Epithelial cell of esophagus (primary cell): ENCODE results near the gene CTXND2.
"Not testable (repeated sequence)": the region's sequence is repeated elsewhere in the genome, so short reads cannot be mapped to it uniquely, and the experiment has no call there.

ENCODE experiments used
- DNase-seq: peaks from one replicate; pipeline ENCODE4 v3.0.0; 2010; ENCODE audit warnings: low read depth
- H3K4me3 ChIP-seq: 2 replicates; pipeline ENCODE4 v1.5.1; 2011; ENCODE audit warnings: mild to moderate bottlenecking, low read length, control low read depth
- CTCF ChIP-seq: IDR thresholded peaks from 2 replicates; pipeline ENCODE4 v1.5.1; 2011; ENCODE audit warnings: low read depth, mild to moderate bottlenecking, low read length, control low read depth, inconsistent platforms; ENCODE audit not compliant: insufficient read depth; ENCODE audit errors: missing control alignments

CTXND2 gene

DNA sequence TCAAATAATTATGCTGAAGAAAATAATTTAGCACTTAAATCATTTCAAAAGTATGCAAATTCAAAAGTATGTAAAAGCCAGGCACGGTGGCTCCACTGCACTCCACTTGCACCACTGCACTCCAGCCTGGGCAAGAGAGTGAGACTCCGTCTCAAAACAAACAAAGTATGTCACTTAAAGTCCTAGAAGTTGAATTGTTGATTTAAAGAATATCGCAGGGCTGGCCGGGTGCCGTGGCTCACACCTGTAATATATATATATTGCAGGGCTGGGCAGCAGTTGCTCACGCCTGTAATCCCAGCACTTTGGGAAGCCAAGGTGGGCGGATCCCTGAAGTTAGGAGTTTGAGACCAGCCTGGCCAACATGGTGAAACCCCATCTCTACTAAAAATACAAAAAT lies 30.5 kb downstream of the CTXND2 start:
- TF ChIP-seq CTCF: no peak
- H3K4me3 ChIP-seq: no peak overlapping the region
- DNase-seq: no peak

- DNase-seq: peak; percentile 95
- no peak overlapping the region for H3K4me3 ChIP-seq
- TF ChIP-seq CTCF: peak; percentile 83
These were observed 35.6 kb downstream of the CTXND2 start for GRCh38 chr1:150922519-150922975.

DNA sequence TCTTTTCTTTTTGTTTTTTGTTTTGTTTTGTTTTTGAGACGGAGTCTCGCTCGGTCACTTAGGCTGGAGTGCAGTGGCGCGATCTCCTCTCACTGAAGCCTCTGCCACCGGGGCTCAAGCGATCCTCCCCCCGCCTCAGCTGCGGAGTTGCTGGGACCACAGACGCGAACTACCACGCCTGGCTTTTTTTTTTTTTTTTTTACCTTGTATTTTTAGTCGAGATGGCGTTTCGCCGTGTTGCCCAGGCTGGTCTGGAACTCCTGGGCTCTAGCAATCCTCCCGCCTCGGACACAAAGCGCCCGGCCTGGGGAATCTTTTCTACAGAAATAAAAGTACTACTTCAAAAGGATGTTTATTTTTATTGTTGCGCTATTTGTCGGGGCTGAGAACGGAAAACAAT lies 38.1 kb downstream of the CTXND2 start:
- no peak for DNase-seq
- H3K4me3 ChIP-seq: peak overlapping the region; percentile 91
- no peak for TF ChIP-seq CTCF

- H3K4me3 ChIP-seq: peak within 1 kb of the TSS; percentile 91
- peak; percentile 11 for TF ChIP-seq CTCF
- peak; percentile 95 for DNase-seq
These were observed 39.3 kb downstream of the CTXND2 start, which contains the start of gene SETDB1 for GRCh38 chr1:150926097-150926741. Gene SETDB1, plus strand, starts transcription at chr1:150926363. Its CDS starts 1,352 bp downstream, at chr1:150927715.

DNA sequence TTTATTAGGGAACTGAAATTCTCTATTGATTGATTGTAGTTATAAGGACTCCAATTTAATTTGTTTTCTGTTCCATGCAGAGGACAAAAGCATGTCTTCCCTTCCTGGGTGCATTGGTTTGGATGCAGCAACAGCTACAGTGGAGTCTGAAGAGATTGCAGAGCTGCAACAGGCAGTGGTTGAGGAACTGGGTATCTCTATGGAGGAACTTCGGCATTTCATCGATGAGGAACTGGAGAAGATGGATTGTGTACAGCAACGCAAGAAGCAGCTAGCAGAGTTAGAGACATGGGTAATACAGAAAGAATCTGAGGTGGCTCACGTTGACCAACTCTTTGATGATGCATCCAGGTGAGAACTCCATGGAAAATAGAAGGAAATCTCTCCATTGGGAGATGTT lies 40.7 kb downstream of the CTXND2 start:
- no peak for TF ChIP-seq CTCF
- no peak overlapping the region for H3K4me3 ChIP-seq
- no peak for DNase-seq

DNA sequence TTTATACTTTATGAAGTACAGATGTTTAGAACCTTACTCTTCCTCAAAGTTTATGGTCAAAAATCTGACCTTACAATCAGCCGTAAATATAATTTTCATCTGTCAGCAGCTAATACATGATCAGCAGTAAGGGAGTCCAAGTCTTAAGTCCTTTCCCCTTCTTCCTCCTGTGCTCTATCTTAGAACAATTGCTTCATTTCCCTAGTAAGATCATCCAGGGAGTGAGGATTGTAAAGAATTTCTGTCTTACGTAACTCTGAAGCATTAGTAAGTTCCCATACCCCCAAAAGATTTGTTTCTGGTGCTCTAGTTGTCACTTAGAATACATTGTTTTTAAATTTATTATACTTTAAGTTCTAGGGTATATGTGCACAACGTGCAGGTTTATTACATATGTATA lies 41.4 kb downstream of the CTXND2 start:
- DNase-seq: no peak
- TF ChIP-seq CTCF: no peak
- no peak overlapping the region for H3K4me3 ChIP-seq

DNA sequence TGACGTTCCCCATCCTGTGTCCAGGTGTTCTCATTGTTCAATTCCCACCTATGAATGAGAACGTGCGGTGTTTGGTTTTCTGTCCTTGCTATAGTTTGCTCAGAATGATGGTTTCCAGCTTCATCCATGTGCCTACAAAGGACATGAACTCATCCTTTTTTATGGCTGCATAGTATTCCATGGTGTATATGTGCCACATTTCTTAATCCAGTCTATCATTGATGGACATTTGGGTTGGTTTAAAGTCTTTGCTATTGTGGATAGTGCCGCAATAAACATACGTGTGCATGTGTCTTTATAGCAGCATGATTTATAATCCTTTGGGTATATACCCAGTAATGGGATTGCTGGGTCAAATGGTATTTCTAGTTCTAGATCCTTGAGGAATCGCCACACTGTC lies 41.8 kb downstream of the CTXND2 start:
- not testable (repeated sequence) for DNase-seq, H3K4me3 ChIP-seq

DNA sequence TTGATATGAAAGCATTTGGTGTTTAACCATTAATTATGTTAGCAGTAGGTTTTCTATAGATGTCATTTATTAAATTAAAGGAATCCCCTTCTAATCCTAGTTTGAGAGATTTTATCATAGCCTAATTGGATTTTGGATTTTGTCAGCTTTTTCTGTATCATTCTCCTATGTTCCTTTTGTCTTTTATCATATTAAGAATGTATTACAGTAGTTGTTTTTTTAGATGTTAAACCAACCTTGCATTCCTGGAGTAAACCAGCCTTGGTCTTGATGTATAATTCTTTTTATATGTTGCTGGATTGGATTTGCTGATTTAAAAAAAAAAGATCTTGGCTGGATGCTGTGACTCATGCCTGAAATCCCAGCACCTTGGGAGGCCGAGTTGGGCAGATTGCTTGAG lies 44.8 kb downstream of the CTXND2 start:
- H3K4me3 ChIP-seq: no peak overlapping the region
- peak; percentile 11 for DNase-seq
- TF ChIP-seq CTCF: no peak
